HG02884 (cell line): ENCODE measurements around the gene VPS26C.
"Not testable (repeated sequence)": the region's sequence is repeated elsewhere in the genome, so short reads cannot be mapped to it uniquely, and the experiment has no call there.

Source experiments
- ATAC-seq: cut with Tn5 transposase; IDR thresholded peaks from one replicate; pipeline ENCODE4 v1.9.1; 2021; ENCODE audit warnings: mild to moderate bottlenecking, moderate library complexity; ENCODE audit not compliant: unreplicated experiment

VPS26C gene

DNA sequence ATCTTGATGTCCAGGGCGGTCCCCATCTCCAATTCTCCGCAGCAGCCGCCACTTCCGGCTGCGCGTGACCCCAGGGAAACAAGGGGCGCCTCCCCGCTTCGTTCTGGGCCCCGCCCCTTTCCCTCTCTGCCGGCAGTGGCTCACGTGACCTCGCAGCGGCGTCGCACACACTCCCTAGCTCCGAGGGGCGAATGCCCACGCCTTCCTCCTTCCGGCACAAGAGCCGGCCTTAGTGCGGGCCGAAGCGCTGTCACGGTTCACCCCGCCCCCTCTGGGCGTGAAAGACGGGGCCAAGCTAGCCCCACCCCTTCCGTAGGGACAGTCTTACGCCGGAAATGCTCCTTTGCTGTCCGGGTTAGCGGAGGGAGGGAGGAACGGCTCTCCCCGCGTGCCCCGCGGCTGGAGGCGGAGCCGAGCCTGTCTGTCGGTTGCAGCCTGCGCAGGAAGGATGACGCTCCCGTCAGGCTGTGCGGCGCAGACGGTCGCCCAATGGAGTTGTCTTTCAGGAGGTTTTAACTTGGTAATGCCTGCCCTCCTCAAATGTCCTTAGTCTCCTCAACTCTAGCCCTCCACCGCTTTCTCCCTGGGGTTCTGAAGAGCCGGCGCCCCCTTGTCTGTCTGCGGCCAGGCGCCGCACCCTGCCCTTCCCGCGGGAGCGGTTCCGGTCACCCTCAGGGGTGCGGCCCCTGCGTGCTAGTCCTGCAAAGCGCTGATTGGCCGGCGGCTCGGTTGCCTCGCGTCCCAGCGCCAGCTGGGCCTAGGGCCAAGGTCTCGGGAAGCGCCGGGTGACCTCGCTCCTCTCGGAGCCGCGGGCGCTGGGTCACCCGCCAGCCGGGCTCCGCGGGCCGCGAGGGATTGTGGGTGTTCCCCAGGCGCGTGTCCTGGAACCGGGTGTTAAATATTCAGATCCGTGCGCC lies at the start of gene VPS26C:
Gene VPS26C (minus strand): TSS at position 66 of the 917 bp plus-strand sequence. CDS start 40 bp downstream, at position 26.
- ATAC-seq = peak; percentile 88

DNA sequence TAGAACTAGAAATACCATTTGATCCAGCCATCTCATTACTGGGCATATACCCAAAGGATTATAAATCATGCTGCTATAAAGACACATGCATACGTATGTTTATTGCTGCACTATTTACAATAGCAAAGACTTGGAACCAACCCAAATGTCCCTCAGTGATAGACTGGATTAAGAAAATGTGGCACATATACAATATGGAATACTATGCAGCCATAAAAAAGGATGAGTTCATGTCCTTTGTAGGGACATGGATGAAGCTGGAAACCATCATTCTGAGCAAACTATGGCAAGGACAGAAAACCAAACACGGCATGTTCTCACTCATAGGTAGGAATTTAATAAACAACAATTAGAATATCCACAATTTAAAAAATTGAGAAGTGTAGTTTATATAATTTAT lies 48.9 kb upstream of the VPS26C start:
- ATAC-seq = not testable (repeated sequence)

GRCh38 chr21:37300114-37300751 lies 33.1 kb upstream of the VPS26C start:
- no peak for ATAC-seq

DNA sequence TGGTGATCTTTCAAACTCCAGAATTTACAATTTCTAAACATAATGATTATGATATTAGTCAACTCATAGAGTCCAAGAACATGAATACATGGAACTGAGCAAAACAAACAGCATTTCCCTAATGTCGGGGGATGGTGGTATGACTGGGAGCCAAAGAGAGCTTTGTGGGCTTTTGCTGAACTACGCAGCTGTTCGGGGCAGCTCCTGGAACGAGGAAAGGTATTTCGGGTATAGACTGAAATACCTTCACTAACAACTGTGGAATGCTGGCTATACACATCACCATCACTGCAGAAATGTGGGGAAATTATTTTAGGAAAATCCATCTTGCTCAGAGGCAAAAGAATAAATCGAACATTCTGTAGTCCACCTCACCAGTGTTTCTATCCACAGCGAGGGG lies 30.2 kb upstream of the VPS26C start:
- ATAC-seq = no peak

DNA sequence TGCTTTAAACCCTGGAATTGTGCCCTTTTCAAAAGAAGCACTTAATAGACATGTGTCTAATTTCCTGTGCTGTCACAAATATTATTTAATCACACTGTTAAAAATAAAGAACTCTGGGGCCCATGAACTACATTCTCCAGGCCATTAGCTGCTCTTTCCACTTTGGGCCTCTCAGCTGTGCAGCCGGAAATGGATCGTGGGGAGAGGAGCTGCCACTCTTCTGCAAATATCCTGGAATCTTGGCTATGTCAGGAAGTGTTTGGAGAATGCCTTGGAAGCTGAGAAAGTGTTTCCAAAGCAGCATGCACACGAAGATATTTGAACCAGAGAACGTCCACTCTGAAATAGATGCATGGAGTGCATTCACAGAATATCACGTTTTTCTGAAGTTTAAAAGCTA lies 27.5 kb upstream of the VPS26C start:
- no peak for ATAC-seq

DNA sequence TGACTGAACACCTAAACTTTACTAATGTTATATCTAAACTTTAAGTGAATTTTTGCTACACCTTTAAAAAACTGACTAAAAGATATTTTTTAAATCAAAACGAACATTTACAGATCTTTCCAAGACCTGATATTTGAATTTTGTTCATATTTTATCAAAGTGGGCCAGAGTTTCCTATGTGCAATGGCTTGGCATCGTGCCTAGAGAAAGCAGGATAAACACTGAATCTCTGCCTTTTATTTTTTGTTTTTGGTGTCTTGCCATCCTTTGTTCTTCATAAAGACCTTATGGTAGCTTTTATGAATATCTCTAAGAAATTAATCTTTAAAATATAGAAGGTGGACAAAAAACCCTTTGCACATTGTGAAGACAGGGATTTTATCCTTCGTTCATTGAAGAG lies 25.8 kb upstream of the VPS26C start:
- ATAC-seq = no peak

GRCh38 chr21:37292041-37292440 lies 24.9 kb upstream of the VPS26C start:
- ATAC-seq = no peak

GRCh38 chr21:37283191-37283710 lies 16.1 kb upstream of the VPS26C start:
- ATAC-seq = not testable (repeated sequence)

- not testable (repeated sequence) for ATAC-seq
These were observed 15.5 kb upstream of the VPS26C start for GRCh38 chr21:37282602-37283001.

- ATAC-seq = no peak
These were observed 14.9 kb upstream of the VPS26C start for GRCh38 chr21:37281993-37282392.

DNA sequence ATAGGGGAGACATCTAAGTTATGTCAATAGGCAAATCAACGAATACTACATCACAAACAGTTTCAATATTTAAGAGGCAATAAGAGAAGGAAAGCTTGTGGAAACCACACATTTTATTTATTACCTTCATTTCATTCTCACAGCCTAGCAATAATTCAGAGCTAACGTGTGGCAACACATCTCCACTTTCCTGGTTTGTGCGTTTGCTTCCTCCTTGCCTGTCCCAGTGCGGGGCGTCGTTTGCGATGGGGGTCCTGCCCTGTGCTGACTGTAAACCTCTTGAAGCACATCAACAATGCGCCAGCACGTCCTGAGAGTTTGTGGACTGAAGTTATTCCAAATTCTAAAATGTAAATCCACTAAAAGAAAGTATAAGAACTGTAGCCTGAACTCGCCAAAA lies 14.4 kb upstream of the VPS26C start:
- no peak for ATAC-seq

GRCh38 chr21:37279271-37279670 lies 12.1 kb upstream of the VPS26C start:
- ATAC-seq = not testable (repeated sequence)

GRCh38 chr21:37278199-37278598 lies 11.1 kb upstream of the VPS26C start:
- ATAC-seq = no peak

GRCh38 chr21:37276377-37276776 lies 9.2 kb upstream of the VPS26C start:
- ATAC-seq = no peak

DNA sequence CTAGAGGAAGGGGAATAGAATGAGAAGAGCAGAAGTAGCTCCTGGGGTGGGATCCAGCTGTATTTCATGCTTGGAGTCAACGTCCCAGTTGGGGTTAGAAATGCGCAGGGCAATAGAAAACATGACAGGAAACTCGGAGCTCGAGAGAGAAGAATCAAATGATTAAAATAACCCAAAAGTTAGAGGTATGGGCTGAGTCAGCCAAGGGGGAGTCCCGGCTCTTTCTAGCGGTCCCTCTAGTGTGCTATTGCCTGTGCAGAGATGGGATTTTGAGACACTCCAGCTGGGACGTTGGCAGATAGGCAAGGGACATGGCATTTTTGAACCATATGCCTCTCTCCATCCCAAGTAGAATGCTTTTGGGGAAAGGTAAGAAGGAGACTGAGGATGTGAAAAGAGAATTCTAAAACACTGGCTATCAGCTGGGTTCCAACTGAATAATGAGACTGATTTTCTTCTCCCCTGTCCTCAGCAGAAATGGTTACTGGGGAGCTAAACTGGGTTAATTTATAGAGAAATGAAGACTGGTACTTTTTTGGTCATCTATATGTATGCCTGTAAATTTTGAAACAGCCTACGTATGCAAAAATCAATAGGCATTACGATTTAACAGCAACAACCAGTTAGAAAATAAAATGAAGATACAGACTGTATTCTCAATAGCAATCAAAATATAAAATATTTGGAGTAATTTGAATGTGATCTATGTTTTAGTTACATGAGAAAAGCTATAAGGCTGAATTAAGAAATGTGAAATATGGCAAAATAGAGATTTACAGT lies 7.0 kb upstream of the VPS26C start:
- peak; percentile 54 for ATAC-seq

- no peak for ATAC-seq
These were observed 6.3 kb upstream of the VPS26C start for GRCh38 chr21:37273440-37273839.

GRCh38 chr21:37272897-37273296 lies 5.8 kb upstream of the VPS26C start:
- no peak for ATAC-seq

DNA sequence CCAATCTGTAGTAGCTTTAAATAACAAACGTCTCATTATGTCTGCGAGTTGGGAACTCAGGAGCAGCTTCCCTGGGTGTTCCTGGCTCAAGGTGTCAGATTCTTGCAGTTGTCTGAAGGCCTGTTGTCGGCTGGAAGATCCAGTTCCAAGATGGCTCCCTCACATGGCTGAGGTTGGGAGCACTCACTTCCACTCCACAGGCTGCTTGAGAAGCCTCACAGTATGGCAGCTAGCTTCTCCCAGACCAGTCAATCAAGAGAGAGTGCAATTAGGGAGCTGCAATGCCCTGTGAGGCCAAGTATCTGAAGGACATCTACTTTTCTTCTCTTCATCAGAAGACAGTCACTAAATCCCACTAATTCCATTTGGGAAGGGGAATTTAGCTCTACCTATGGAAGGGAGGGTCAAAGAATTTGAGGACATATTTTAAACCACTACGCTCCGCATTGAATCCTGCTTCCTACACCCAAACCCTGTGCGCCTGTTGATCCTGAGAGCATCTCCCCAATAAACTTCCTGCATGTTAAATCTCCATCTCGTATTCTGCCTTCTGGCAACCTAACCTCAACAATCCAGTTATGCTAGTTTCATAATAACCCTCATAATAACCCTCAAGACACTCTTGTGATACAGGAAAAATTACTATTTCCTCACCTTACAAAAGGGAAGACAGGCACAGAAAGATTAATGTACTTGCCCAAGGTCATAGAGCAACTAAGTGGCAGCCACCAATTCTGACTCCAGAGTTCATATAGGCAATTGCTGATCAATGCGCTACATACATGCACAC lies 3.6 kb upstream of the VPS26C start:
- no peak for ATAC-seq

DNA sequence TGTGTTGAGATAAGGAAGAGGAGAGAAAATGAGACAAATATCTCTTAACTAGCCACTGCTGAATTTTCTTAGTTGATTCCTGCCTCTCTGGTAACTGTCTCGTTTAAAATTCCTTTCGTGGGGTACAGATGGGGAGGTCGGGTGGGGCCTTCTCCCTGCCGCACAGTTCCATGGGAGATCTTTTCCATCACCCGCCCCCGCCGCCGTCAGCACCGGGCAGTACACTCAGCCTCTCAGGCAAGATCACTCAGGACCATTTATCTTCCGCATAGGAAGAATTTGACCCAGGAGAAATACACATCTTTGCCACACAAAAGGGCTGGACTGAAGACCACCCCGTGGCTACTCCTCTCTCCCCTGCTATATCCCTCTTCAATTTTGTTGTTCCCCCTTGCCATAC lies 2.3 kb upstream of the VPS26C start:
- ATAC-seq = no peak

DNA sequence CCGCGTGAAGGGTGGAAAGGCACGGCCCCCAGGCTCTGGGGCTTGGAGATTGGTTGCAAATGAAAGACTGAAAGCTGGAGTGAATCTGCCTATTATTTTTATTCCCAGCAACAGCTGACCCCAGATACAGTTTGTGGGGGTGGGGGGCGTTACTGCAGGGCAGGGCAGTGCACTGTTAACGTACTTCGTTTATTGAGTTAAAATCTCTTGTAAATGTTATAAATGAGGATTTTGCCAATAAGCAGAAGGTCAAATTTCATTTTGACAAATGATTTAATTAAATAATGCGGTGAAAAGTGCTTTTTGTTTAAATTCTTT lies 1.0 kb upstream of the VPS26C start:
- ATAC-seq = no peak
